ENCODE data around the gene DGAT2L6.

Gene DGAT2L6, protein sequence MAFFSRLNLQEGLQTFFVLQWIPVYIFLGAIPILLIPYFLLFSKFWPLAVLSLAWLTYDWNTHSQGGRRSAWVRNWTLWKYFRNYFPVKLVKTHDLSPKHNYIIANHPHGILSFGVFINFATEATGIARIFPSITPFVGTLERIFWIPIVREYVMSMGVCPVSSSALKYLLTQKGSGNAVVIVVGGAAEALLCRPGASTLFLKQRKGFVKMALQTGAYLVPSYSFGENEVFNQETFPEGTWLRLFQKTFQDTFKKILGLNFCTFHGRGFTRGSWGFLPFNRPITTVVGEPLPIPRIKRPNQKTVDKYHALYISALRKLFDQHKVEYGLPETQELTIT

DNA sequence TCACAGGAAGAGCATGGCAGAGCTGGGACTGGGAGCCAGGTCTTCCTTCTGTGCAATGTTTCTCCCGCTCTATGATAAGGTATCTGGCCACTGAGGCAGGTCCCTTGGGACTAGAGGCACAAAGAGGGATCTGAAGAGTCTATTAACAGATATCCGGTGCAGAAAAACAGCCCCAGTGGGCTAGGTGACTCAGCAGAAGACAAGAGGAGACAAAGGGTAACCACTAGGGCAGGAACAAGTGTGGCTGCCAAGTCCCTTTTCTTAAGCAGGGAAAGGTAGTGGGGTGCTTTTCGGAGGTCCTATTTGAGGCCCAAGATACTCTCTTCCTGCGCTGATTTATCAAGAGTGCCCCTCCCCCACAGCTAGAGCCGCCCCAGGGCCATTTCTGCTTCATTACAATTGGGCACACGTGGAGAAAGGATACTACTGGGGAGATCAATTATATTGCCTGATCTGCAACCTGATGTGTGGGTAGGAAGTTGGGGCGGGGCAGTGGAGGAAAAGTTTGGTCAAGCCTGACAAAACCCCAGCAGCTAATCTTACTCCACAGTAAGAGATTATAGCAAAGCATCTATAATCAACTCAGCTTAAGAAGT, at the start of gene DGAT2L6:
DGAT2L6 (plus strand) TSS at position 546 of the 596 bp plus-strand sequence. CDS start 100 bp downstream, outside the sequence.
- no peak for DNase-seq (ENCODE audit: low spot score)

DNA sequence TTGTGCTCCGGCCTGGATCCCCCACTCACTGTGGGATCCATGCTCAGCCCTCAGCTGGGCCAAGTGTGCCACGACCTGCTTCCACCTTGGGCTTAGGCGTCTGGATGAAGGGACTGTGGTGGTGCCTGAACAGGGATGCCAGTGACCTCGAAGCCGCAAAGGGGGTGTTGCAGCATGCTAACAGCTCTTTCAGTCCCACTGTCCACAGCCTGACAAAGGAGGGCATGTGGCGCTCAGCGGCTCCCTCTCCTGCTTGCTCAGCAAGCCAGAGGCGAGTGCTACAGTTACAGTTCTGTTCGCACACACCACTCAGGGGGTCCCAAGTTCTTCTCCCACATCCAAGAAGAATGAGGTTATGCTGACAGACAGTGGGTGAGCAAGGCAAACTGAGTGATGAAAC, 49.2 kb upstream of the DGAT2L6 start:
- no peak for DNase-seq (ENCODE audit: low spot score)

DNA sequence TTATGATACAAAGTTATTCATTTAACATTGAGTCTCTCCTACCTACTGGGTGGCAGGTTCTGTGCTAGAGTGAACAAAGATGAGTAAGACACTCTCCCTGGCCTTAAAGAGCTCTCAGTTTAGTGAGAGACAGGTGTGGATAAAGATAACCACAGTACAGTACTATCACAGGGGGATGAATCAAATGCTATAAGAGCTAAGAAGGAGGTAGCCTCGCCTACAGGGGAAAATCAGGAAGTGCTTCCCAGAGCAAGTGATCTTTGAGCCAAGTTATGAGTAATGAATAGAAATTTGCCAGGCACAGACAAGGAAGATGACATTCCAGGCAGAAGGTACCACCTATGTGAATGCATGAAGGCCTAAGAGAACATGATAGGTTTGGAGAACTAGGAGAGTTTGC, 47.5 kb upstream of the DGAT2L6 start:
- DNase-seq (ENCODE audit: low spot score) = peak; percentile 92

DNA sequence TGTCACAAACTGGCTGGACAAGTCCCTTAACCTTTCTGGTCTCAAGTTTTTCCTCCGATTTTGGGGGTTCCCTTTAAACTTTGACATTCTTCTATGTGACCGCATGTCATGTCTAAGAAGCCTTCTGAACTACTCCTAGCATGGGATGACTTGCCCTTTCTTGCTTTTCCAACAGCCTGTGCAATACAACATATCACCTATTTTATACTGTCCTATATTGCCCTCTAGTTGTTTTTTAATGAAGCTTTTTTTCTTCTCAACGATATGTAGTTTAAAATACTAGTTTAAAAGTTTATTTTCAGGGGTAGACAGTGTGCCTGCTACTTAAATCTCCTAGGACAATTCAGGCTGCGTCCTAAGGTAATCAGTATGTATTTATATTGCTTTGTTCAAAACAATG, 45.1 kb upstream of the DGAT2L6 start:
- no peak for DNase-seq (ENCODE audit: low spot score)

DNA sequence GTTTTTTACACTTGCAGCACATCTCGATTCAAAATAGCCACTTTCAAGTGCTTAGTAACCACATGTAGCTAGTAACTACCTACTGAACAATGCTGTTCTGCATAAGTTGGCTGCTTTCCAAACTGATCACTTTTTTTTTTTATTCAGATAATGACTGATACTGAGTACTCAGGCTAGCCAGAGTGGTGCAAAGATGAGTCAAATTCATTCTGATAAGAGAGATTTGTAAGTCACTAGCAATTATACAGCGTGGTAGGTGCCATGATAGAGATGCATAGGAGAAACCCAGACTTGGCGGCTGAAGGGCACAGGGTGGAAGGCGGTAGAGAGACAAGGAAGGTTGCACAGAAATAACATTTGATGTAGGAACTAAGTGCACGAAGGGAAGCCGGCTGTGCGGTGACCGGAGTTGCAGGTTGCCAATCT, 44.4 kb upstream of the DGAT2L6 start:
- DNase-seq (ENCODE audit: low spot score) = peak; percentile 46

DNA sequence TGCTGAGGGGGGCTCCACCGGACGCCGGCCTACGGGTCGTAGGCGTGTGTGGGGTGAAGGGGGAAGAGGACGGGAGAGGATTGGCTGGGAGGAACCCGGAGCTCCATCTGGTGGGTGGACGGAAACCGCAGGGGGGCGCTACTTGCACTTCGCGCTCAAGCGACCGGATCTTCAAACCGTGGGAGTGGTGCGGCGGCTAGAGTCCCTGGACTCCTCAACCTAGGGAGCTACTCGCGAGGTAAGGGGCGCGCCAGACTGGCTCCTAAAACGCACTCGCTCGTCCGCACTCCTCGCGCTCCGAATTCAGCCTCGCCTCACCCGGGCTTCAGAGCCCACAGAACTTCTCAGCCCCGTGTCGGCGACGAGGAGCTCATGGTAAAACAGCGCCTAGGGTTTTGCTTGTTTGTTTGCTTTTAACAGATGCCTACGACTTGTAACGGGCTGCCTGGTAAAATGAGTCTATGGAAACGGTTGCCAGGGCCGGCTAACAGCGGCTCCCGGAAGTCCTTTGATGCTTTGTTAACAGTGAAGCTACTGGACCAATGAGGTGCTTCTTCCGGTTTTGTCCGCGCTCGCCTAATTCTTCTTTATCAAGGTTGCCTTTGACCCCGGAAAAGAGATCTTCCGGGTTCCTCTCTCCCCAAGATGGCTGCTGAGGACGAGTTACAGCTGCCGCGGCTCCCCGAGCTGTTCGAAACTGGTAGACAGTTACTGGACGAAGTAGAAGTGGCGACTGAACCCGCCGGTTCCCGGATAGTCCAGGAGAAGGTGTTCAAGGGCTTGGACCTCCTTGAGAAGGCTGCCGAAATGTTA, 43.8 kb upstream of the DGAT2L6 start, which contains the start of gene IGBP1:
IGBP1 (plus strand) TSS at position 145 of the 813 bp plus-strand sequence; CDS start at position 646, 501 bp downstream.
- peak; percentile 90 for DNase-seq (ENCODE audit: low spot score)

GRCh38 chrX:70134116-70134477, 43.2 kb upstream of the DGAT2L6 start:
- DNase-seq (ENCODE audit: low spot score) = no peak

DNA sequence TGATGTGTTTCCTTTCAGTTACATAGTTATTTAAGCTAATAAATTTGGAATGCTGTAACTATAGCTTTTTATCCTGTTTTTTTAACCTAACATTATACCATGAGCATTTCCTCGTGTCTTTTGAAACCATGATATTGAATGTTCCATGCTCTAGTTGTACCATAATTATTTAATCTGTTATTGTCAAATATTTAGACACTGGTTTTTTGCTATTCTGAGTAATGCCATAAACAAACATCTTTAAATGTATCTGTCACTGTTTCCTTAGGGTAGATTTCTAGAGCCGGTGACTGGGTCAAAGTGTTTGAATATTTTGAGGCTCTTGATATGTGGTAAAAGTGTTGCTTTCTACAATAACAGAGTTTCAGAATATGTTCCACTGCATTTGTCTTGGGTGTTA, 38.7 kb upstream of the DGAT2L6 start:
- DNase-seq (ENCODE audit: low spot score) = no peak

GRCh38 chrX:70139736-70140135, 37.5 kb upstream of the DGAT2L6 start:
- no peak for DNase-seq (ENCODE audit: low spot score)

DNA sequence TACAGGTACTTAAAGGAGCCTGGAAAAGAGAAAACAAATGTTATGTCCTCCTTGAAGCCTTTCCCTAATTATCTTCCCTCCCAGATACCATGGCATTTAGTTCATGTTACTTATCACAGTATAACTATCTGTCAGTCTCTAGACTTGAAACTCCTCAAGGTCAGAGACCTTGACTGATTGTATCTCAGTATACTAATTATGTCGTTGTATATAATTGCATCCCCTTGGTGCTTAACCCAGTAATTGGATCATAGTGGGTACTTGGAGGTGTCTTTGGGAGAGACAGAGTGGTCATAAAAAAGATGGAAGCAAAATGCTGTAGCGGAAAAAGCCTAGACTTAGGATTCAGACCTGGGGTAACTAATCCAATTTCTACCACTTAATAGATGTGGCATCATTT, 35.9 kb upstream of the DGAT2L6 start:
- no peak for DNase-seq (ENCODE audit: low spot score)

DNA sequence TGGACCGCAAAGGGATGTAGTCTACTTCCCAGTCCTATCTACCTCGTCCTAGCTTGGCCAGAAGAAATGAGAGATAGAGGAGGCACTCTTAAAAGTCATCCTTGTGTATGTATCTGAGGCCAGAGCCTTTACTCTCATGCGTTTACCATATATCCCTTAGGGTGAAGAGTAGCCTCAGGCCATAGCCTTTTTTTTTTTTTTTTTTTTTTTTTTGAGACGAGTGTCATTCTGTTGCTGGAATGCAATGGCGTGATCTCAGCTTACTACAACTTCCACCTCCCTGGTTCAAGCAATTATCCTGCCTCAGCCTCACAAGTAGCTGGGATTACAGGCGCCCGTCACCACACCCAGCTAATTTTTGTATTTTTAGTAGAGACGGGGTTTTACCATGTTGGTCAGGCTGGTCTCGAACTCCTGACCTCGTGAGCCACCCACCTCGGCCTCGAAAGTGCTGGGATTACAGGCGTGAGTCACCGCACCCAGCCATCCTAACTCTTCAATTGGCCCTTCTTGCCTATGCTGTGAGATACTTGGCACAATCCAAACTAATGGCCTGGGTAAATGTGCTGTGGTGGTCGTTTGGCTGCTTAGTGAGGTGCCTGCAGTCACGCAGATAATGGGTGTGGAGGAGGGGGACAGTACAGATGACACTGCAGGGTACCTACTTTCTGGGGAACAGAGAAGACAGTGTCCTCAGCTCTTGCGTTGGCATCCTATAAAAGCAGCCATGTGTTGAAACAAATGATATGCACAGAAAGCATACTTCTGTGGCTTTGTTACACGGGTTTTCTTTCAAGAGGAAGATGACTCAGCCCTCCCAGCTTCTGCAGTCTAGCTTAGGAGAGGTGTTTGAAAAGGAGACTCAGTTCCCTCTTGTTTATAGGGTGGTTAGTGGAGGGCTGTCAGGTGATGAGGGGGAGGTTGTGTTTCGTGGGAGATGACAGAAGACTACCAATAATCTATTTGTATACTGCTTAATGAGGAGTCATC, 10.4 kb upstream of the DGAT2L6 start:
- DNase-seq (ENCODE audit: low spot score) = peak; percentile 70

- DNase-seq (ENCODE audit: low spot score) = peak; percentile 79
Observed at GRCh38 chrX:70168238-70169188, 8.8 kb upstream of the DGAT2L6 start.

DNA sequence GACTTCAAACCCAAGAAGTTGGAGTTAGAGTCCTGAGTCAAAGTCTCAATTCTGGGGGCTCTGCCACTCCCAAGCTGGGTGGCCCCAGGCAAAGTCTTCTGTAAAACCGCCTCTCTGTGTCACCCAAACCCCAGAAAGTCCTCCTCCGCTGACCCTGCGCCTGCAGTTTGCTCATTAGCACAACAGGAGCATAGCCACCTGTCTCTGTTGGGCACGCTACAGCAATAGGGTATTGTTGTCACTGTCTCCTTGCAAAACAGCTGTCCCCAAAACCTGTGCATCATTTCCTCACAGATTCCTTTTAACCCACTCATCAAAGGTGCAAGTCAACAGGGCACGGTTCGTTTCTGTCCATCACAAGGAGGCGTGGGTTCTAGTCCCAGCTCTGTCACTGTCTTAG, 8.0 kb upstream of the DGAT2L6 start:
- no peak for DNase-seq (ENCODE audit: low spot score)

DNA sequence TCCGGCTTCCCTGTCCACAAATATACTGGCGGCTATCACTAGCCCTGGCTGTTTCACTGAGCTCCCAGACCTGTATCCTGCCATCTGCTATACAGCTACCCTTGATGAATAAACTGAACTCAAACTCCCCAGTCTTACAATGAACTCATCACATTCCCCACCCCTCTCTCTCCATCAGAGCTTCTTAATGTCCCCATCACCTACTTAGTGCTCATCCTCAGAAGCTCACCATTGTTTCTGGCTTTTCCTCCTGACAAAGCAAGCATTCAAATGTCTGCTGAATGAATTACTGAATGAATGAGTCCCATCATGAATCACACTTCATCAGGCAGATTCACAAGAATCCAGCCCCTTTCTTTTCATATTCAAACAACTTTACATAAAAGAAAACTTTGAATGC, 5.7 kb upstream of the DGAT2L6 start:
- DNase-seq (ENCODE audit: low spot score) = peak; percentile 72

DNA sequence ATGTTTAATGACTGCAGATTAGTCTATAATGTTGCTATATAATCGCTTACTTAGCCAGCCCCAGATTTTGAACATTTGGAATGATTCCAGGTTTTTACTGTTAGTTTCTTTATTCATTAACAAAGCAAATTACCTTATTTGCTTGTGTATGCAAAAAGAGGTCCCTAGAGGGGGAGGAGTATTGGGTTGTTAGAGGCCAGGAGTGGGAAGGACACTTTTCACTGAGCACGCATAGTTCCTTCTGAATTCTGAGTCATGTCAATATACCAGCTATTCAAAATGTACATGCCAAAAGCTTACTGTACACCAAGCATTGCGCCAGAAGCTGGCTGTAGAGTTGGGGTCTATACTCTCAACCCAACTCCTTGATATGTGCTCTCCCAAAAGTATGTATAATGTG, 5.1 kb upstream of the DGAT2L6 start:
- DNase-seq (ENCODE audit: low spot score) = peak; percentile 44

DNA sequence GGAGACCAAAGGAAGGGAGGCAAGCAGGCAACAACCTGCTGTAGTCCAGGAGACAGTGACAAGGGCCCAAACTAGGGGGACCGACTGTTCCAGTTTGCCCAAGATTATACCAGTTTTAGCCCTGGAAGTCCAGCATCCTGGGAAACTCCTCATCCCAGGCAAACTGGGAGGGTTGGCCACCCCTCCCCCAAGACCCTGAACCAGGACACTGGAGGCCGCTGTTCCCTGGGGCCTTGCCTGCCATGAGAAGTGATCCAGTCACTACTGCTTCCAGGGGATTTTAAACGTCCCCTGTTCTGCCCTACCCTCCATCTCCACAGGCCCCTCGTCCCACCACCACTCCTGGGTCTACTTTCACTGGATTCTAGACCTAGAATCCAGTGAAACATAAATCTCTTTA, 4.3 kb upstream of the DGAT2L6 start:
- DNase-seq (ENCODE audit: low spot score) = no peak

DNA sequence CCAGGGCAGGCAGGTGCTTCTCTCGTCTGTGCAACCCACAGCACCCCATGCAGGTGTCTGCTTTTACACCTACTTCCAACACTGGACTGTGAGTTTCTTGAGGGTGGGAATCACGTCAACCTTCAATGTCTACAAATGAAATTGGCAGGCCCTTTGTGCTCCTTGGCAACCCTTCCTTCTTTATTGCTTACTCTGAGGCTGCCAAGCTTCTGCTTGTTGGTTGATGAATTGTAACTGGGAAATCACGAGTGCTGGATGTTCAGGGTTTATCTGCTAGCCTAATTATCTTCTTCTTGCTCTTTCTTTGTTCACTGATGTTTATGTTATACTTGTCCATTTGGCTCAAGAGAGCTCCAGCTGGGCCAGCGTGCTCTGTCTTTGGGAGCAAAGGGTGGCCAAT, 2.5 kb upstream of the DGAT2L6 start:
- DNase-seq (ENCODE audit: low spot score) = peak; percentile 3

- no peak for DNase-seq (ENCODE audit: low spot score)
Observed at GRCh38 chrX:70175338-70175737, 1.9 kb upstream of the DGAT2L6 start.

DNA sequence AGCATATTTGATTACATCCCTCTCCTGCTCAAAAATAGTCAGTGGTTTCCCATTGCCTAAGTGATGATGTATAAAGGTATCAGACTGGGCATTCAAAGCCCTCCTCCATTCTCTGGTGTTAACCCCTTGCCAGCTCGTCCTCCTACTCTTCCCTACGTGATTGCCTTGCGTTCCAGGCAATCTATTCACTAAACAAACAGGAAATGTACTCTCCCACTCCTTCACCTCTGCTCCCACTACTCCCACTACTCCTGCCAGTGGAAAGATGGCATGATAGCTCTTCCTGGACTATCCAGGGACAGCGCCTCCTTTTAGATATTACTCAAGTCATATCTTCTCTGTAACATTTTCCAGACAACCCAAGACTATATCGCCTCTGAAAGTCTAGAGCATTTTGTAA, 5.8 kb downstream of the DGAT2L6 start:
- no peak for DNase-seq (ENCODE audit: low spot score)

DNA sequence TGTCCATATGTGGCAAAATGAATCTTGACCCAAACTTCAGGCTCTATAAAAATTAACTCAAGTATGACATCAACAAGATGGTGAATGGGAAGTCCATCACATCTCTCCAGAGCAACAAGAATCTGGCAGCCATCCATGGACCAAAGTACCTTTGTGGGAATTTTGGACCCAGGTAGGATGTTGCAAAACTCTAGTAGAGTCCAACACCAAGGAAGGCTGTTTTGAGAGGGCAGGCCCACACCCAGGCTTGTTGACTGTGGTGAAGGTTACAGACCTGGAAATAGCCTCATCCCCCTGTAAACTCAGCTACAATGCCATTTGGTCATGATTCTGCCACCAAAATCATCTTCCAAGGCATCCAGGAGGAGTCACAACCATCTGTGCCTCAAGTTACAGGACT, 12.9 kb downstream of the DGAT2L6 start:
- no peak for DNase-seq (ENCODE audit: low spot score)
